T-helper 1 cell treated with Interleukin-12 subunit alpha and Interleukin-12 subunit beta and Interleukin-4 antibody, amounts not matched to agents 30 μg/mL and 1 μg/mL, for 36 hours (primary cell): ENCODE measurements around the gene ADCY1.
"Not testable (repeated sequence)": the region's sequence is repeated elsewhere in the genome, so short reads cannot be mapped to it uniquely, and the experiment has no call there.

Experiments
- H3K27ac Mint-ChIP-seq: one replicate; pipeline ENCODE4 v1.8.0; 2021; ENCODE audit warnings: mild to moderate bottlenecking, mixed read lengths
- H3K27me3 Mint-ChIP-seq: one replicate; pipeline ENCODE4 v1.8.0; 2021; ENCODE audit warnings: low read depth, mixed read lengths
- H3K36me3 Mint-ChIP-seq: one replicate; pipeline ENCODE4 v1.8.0; 2021; ENCODE audit warnings: low read depth, mixed read lengths
- H3K4me1 Mint-ChIP-seq: one replicate; pipeline ENCODE4 v1.8.0; 2021; ENCODE audit warnings: low read depth, mixed read lengths
- H3K4me3 Mint-ChIP-seq: one replicate; pipeline ENCODE4 v1.8.0; 2021; ENCODE audit warnings: mild to moderate bottlenecking, moderate library complexity, mixed read lengths
- H3K9me3 Mint-ChIP-seq: one replicate; pipeline ENCODE4 v1.8.0; 2021; ENCODE audit warnings: mixed read lengths

ADCY1 gene

DNA sequence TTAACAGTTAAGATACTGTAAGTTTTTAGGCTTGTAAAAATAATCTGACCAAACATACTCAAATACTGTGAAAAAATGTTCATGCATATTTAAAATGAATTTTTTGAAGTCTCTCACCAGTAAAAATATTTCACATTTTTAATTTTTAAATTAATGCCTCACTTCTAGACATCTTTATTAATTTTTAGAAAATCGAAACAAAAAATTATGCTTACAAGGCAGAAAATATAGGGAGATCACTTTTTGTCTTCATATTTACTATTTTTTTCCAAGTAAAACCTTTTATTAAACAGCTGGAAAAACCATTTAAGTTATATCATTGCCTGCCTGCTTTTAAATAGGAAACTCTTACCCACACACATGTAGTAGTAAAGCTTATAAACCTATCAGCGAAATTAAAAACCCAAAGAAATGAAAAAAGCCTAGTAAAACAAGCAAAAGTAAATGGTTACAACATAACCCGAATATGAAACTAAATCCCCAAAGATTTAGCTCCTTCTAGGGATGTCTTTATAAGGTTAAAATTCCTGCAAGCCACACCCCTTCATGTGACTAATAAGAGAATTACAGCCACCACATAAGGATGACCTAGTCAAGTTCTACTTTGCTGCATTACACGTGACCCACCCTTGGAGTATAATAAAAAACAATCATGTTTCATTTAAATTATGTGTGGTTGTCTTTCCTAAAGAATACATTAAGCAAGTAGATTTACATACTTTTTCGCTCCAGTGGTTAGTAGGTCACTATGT lies 157.7 kb downstream of the ADCY1 start:
- H3K27ac Mint-ChIP-seq, H3K9me3 Mint-ChIP-seq, H3K27me3 Mint-ChIP-seq, H3K4me1 Mint-ChIP-seq, H3K4me3 Mint-ChIP-seq: not testable (repeated sequence)
- peaks cover 16% of the 10 kb centered on the region for H3K36me3 Mint-ChIP-seq

DNA sequence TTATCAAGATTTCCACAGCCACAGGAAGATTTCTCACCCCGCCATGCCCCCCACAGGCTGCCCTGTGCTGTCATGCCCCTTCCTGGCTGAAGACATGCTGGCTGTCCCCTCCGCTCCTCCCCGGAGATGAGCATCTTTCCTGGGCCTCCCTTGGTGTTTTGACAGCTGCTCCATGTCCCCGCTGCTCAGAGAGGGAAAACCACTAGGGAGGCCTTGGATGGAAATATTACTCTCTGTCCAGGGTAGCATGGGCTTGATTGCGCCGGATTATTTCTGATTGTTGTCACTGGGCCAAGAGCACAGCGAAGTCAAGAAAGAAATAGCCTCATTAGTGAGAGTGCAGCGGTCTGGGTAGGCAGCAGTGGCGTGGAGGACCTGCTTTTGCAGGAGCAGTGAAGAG lies 164.8 kb downstream of the ADCY1 start:
- H3K4me1 Mint-ChIP-seq, H3K27me3 Mint-ChIP-seq, H3K9me3 Mint-ChIP-seq, H3K4me3 Mint-ChIP-seq, H3K27ac Mint-ChIP-seq: not testable (repeated sequence)
- H3K36me3 Mint-ChIP-seq, result peaks cover 41% of the 10 kb centered on the region

DNA sequence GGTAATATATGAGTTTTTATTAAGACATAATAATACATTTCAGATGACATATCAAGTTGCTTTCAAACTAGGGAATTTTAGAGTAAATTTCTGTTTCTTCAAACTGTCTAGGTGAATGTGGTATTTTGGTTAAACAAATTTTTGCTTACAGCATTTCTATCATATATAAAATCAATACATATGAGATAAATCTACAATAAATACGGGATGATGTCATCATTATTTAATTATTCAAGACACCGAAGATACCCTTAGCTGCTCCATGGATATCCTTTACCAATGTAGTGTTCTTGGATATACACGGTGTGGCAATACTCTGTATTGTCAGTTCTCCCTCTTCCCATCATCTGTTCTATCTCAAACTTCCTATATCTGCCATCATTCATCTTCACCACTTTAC lies 166.4 kb downstream of the ADCY1 start:
- not testable (repeated sequence) for H3K9me3 Mint-ChIP-seq, H3K4me1 Mint-ChIP-seq, H3K4me3 Mint-ChIP-seq, H3K27ac Mint-ChIP-seq, H3K27me3 Mint-ChIP-seq
- peaks cover 46% of the 10 kb centered on the region for H3K36me3 Mint-ChIP-seq

DNA sequence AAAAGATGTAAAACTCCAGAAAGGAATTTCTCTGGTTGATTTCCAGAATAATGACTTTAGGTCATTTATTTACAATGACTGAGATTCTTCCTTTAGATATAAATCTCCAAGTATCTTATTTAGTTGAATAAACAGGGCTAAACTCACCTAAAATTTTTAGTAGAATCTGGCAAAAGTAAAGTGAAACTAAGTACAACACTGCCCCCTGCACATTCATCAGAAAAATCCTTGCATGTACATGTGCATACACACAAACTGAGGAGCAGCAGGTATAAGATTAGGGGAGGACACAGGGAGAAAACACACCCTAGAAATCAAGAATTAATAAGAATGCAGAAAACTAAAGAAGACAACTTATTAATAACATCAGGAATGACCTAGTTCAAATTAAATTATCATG lies 174.8 kb downstream of the ADCY1 start:
- H3K27ac Mint-ChIP-seq, H3K4me3 Mint-ChIP-seq, H3K4me1 Mint-ChIP-seq, H3K27me3 Mint-ChIP-seq, H3K36me3 Mint-ChIP-seq, H3K9me3 Mint-ChIP-seq: not testable (repeated sequence)

DNA sequence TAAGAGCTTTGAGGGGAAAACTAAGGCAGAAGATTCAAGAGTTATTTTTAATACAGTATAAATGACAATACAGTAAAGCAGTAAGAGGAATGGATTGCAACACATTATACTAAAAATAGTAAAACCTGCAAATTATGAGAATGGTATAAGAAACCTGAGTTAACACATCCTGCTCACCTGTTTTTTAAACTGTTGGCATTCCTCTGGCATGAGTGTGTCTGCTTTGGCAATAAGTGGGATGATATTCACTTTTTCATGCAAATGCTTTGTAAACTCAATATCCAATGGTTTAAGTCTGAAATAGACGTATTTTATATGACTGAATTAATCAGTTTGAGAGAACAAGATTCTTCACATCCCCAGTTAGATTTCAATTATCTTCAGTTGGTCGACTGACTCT lies 177.2 kb downstream of the ADCY1 start:
- H3K27me3 Mint-ChIP-seq, H3K9me3 Mint-ChIP-seq, H3K36me3 Mint-ChIP-seq, H3K4me3 Mint-ChIP-seq, H3K4me1 Mint-ChIP-seq, H3K27ac Mint-ChIP-seq: not testable (repeated sequence)

DNA sequence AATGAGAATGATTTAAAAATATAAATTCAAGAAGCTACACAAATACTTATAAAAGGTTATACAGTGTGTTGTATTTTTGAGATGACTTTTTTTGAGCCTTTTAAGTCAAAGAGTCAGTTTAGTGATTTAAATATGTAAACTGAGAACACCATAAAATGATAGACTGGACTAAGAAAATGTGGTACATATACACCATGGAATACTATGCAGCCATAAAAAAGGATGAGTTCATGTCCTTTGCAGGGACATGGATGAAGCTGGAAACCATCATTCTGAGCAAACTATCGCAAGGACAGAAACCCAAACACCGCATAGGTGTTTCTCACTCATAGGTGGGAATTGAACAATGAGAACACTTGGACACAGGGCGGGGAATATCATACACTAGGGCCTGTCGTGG lies 182.2 kb downstream of the ADCY1 start:
- H3K4me1 Mint-ChIP-seq, H3K27ac Mint-ChIP-seq, H3K27me3 Mint-ChIP-seq, H3K4me3 Mint-ChIP-seq, H3K9me3 Mint-ChIP-seq: not testable (repeated sequence)
- peaks cover 12% of the 10 kb centered on the region for H3K36me3 Mint-ChIP-seq

DNA sequence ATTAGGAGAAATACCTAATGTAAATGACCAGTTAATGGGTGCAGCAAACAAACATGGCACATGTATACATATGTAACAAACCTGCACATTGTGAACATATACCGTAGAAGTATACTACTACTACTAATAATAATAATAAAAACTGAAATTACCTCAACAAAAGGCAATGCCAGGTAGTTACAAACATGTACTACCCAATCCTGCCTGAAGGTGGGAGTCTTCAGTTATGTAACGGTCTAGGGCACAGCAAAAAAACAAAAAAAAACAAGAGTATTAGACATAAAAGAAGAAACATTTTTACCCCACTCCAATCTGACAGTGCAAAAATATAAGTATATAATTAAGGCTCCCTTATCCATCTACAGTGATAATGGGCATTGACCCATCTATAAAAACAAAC lies 182.6 kb downstream of the ADCY1 start:
- not testable (repeated sequence) for H3K27me3 Mint-ChIP-seq, H3K4me1 Mint-ChIP-seq, H3K27ac Mint-ChIP-seq, H3K9me3 Mint-ChIP-seq, H3K4me3 Mint-ChIP-seq
- peaks cover 12% of the 10 kb centered on the region for H3K36me3 Mint-ChIP-seq

DNA sequence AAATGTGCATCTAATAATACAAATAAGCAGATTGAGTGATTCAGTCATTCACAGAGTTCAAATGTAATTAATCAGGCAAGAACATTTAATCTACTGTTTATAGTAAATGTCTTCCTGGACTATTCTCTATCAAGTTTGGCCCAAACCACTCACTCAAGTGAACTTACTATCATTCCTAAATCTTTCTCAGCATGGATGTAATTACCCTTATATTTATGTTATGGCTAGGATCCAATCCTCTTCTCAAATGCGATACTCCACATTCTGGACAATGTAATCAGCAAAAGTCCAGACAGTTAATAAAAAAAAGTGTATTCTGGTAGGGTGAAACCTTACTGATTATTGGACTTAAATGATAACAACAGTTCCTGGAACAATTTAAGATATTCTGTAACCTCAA lies 185.3 kb downstream of the ADCY1 start:
- H3K36me3 Mint-ChIP-seq, result peaks cover 18% of the 10 kb centered on the region
- H3K9me3 Mint-ChIP-seq, H3K4me3 Mint-ChIP-seq, H3K4me1 Mint-ChIP-seq, H3K27me3 Mint-ChIP-seq, H3K27ac Mint-ChIP-seq: not testable (repeated sequence)

DNA sequence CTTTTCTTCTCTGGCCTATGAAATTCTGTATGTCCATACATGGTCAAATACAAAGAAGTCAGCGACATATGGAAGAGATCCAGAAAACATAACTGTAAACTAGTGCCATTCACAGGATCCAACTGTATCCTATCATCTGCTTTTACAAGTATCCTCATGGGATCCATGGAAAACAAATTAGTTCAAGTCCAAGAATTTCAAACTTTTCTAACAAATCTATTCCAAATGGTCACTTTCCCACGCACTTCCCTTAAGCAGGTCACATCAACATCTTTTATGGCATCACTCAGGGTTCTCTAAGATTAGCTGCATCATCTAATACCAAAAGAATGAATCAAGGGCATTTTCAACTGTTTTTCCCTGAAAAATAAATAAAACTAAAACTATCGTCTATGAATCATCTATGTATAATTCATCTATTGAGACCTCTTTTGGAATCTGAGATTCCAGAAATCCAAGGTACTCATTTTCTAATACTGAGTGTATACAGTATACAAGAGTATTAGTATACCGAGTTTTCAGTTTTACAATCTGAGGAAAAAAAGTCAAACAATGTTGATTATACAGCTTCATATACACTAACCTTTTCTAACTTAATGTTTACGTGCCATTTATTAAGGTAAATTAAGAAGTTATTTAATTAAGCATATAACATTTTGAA lies 187.5 kb downstream of the ADCY1 start:
- not testable (repeated sequence) for H3K27me3 Mint-ChIP-seq, H3K9me3 Mint-ChIP-seq, H3K27ac Mint-ChIP-seq, H3K4me1 Mint-ChIP-seq, H3K4me3 Mint-ChIP-seq
- H3K36me3 Mint-ChIP-seq, result peaks cover 13% of the 10 kb centered on the region

DNA sequence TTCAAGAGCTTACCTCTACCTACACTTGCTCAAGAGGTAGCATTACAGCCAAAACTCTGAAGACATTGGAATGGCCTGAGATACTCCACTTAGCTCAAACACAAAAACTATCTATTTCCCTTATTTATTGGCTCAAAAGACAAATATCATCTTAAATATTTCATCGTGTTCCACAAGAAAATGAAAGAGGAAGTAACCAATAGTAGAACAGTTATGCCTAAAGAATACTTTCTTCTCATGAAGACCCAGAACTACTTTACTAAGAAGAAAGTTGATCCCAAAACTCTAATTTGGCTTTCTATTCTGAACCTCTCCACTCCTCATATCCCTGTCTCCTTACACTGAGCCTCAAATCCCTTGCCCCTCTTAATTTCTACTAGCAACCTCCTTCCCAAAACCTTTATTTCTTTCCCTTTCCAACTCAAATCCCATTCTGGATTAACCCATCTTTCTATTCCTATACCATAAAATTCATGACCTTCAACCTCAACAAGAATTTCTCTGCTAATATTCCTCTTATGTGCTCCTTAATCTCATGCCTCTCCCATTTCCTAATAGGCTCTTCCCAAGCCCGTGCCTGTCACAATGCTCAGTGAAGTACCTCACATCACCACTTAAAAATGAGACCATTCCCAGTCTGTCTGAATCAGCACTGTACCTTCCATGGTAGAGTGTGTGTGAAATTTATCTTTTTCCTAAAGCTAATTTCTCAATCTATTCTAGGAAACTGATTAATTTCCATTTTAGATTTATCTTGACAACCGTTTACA lies 188.2 kb downstream of the ADCY1 start:
- H3K27ac Mint-ChIP-seq, H3K9me3 Mint-ChIP-seq, H3K36me3 Mint-ChIP-seq, H3K4me1 Mint-ChIP-seq, H3K27me3 Mint-ChIP-seq, H3K4me3 Mint-ChIP-seq: not testable (repeated sequence)

DNA sequence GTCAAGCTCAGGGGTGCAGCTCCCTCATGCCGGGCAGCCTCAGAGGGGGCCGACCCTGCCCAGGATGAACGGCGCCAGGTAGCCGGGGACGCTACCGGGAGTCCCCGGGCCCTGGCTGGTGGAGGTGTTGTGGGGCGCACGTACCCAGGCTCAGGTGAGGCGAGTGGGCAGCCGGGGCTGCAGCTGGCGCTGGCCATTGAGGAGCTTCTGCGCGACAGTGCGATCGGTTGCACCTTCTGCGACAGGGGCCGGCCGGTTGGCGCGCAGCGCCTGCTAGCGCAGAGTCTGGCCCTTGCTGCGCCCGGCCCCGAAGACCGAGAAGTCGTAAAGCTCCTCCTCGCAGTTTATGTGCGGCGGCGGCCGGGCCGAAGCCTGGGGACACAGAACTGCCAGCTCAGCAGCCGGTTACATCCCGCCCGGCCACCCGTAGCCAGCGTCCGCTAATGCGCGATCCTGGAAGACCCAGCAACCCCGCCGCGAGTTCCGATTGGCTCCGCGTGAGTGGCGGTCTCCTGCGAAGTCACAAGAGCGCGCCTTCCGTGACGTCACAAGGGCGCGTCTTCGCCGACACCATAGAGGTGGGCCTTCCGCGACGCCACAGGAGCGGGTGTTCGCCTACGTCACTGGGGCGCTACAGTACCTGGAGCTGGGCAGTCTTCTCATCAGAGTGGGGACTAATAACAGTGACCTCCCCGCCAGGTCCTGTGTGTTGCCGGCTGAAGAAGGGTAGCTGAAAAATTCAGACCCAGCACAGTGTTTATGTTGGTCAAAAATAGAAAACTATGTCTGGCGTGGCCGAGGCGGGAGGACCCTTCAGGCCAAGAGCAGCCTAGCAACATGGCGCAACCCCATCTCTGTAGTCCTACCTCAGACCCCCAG lies 194.6 kb downstream of the ADCY1 start:
- not testable (repeated sequence) for H3K9me3 Mint-ChIP-seq, H3K27me3 Mint-ChIP-seq, H3K4me1 Mint-ChIP-seq, H3K36me3 Mint-ChIP-seq
- peak overlapping the region; percentile 96 for H3K27ac Mint-ChIP-seq
- H3K4me3 Mint-ChIP-seq, result peak overlapping the region; percentile 90

DNA sequence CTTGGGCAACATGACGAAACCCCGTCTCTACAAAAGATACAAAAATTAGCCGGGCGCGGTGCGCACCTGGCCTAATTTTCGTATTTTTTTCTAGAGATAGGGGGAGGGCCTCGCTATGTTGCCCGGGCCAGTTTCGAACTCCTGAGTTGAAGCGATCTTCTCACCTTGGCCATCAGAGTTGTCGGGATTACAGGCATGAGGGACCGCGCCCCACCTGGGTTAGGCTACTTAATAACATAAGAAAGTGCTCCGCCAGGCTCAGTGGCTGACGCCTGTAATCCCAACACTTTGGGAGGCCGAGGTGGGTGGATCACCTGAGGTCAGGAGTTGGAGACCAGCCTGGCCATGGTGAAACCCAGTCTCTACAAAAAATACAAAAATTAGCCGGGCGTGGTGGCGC lies 195.5 kb downstream of the ADCY1 start:
- not testable (repeated sequence) for H3K27me3 Mint-ChIP-seq, H3K9me3 Mint-ChIP-seq, H3K36me3 Mint-ChIP-seq, H3K4me1 Mint-ChIP-seq
- H3K4me3 Mint-ChIP-seq, result peak overlapping the region; percentile 90
- H3K27ac Mint-ChIP-seq, result peak overlapping the region; percentile 96
